ENCODE results near the gene PITPNB. TPM values are rescaled to one million over a fixed set of nuclear protein-coding genes. Genes with fewer than 3 reads are reported as not detected.

PITPNB gene
- total RNA-seq, 1 donor from 2014 or later, result 51.3 TPM

DNA sequence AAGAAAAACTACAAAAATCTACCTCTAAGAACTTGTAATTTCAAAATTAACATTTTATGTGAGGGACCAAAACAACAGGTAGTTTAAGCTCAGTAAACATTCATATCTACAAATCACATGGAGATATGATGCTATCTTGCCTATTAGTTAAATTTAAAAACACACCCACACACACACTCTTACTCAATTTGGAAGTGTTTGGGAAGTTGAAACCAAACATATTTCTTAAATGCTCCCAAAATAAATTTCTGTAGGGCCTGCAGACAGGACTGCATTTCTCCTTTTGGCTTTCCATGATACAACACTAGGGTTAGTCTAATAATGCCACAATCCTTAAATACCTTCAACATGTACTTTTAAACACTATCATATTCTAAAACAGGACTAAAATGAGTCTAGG is 7.0 kb downstream of the PITPNB start:
- no peak for TF ChIP-seq POLR2A (IDR thresholded peaks at IDR 0.05)
- no peak for TF ChIP-seq POLR2AphosphoS5 (IDR thresholded peaks at IDR 0.05; ENCODE audit: insufficient read depth in 1 of 2, low read depth in 1 of 2)
- TF ChIP-seq, protein P1, sequence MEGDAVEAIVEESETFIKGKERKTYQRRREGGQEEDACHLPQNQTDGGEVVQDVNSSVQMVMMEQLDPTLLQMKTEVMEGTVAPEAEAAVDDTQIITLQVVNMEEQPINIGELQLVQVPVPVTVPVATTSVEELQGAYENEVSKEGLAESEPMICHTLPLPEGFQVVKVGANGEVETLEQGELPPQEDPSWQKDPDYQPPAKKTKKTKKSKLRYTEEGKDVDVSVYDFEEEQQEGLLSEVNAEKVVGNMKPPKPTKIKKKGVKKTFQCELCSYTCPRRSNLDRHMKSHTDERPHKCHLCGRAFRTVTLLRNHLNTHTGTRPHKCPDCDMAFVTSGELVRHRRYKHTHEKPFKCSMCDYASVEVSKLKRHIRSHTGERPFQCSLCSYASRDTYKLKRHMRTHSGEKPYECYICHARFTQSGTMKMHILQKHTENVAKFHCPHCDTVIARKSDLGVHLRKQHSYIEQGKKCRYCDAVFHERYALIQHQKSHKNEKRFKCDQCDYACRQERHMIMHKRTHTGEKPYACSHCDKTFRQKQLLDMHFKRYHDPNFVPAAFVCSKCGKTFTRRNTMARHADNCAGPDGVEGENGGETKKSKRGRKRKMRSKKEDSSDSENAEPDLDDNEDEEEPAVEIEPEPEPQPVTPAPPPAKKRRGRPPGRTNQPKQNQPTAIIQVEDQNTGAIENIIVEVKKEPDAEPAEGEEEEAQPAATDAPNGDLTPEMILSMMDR (IDR thresholded peaks at IDR 0.05), result no peak
- H3K4me3 ChIP-seq, result no peak overlapping the region
- H3K36me3 ChIP-seq, result peaks cover 0 to 15% of the 10 kb centered on the region in 2 donors
- intact Hi-C loops (cut with DNase I), result loop anchor here (10.0 kb wide), 1 partner anchor 93 kb away; no protein-coding TSS in a partner anchor
- H3K9me3 ChIP-seq, result no peaks in the 10 kb centered on the region
- no peaks in the 10 kb centered on the region for H3K27me3 ChIP-seq
- no peak for DNase-seq (ENCODE audit: extremely low spot score in 2 of 2)
- H3K4me1 ChIP-seq, result peaks cover 47% of the 10 kb centered on the region
- H3K27ac ChIP-seq, result no peak overlapping the region

DNA sequence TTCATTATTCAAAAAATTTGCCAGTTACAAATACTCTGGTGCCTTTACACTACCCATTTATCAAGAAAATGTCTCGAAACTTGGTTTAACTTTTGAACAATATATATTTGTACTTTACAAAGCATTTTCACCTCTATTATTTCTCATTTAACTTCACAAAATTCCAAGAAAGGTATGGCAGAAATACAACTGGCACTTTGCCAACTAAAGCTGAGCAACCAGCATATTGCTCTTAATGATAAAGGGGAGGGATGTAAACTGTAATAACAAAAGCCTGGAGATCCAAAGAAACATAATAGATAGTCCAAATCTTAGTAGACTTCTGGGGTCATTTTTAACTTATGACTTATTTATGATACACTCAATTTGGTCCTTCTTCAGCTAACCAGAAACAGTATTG is 7.7 kb downstream of the PITPNB start:
- Histone ChIP-seq H3K27me3 (no peaks in the 10 kb centered on the region), H3K4me1 (peaks cover 42% of the 10 kb centered on the region), H3K36me3 (peaks cover 0 to 15% of the 10 kb centered on the region in 2 donors), H3K9me3 (no peaks in the 10 kb centered on the region), H3K27ac (no peak overlapping the region), H3K4me3 (no peak overlapping the region)
- no peak for TF ChIP-seq POLR2AphosphoS5 (IDR thresholded peaks at IDR 0.05; ENCODE audit: insufficient read depth in 1 of 2, low read depth in 1 of 2)
- TF ChIP-seq POLR2A (IDR thresholded peaks at IDR 0.05), result no peak
- TF ChIP-seq, protein P1 (IDR thresholded peaks at IDR 0.05), result no peak
- intact Hi-C loops (cut with DNase I), result loop anchor here (10.0 kb wide), 1 partner anchor 93 kb away; no protein-coding TSS in a partner anchor
- no peak for DNase-seq (ENCODE audit: extremely low spot score in 2 of 2)

DNA sequence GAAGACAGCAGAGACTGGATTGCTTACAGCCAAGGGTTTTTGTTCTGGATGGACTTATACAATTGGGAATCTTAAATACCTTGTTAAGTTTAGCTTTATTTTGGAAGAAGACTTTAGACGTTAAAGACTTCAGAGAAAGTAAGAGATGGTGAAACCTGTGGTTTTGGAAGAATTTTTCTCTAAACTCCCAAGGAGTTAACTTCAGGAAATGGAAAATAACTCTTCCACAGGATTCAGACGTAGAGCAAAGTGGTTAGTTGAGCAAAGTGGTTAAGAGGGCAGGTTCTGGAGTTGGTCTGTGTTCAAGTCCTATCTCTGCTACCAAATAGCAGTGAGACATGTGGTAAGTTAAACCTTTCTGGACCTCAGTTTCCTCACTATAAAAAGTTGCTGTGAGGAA is 12.8 kb downstream of the PITPNB start:
- H3K36me3 ChIP-seq, result peaks cover 0 to 26% of the 10 kb centered on the region in 2 donors
- no peaks in the 10 kb centered on the region for H3K9me3 ChIP-seq
- no peak for TF ChIP-seq POLR2AphosphoS5 (IDR thresholded peaks at IDR 0.05; ENCODE audit: insufficient read depth in 1 of 2, low read depth in 1 of 2)
- TF ChIP-seq, protein P1 (IDR thresholded peaks at IDR 0.05), result no peak
- TF ChIP-seq POLR2A (IDR thresholded peaks at IDR 0.05), result no peak
- intact Hi-C loops (cut with DNase I), result no loop called here
- H3K27ac ChIP-seq, result no peak overlapping the region
- H3K4me3 ChIP-seq, result no peak overlapping the region
- H3K27me3 ChIP-seq, result no peaks in the 10 kb centered on the region
- peaks cover 16% of the 10 kb centered on the region for H3K4me1 ChIP-seq
- DNase-seq (ENCODE audit: extremely low spot score in 2 of 2), result no peak

DNA sequence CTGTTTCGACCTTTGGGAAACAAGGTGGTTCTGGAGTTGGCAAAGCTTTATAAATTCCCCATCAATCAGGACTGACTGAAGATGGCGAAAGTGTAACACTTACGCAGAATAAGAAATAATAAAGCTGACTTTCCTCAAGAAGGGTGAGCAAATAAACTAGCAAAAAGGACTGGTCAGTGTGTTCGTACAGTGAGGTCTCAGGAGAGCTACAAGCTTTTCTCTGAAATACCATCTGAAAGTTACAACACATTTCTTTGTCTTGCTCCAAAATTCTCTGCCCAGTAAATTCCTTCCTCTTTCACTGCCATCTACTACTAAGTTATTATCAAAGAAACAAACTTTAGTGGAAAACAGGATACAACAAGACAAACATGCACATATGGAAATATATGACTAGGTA is 13.4 kb downstream of the PITPNB start:
- no peak for TF ChIP-seq POLR2AphosphoS5 (IDR thresholded peaks at IDR 0.05; ENCODE audit: insufficient read depth in 1 of 2, low read depth in 1 of 2)
- no peak for TF ChIP-seq POLR2A (IDR thresholded peaks at IDR 0.05)
- TF ChIP-seq, protein P1 (IDR thresholded peaks at IDR 0.05), result no peak
- no peak overlapping the region for H3K27ac ChIP-seq
- intact Hi-C loops (cut with DNase I), result no loop called here
- no peaks in the 10 kb centered on the region for H3K9me3 ChIP-seq
- no peak for DNase-seq (ENCODE audit: extremely low spot score in 2 of 2)
- peaks cover 0 to 23% of the 10 kb centered on the region in 2 donors for H3K36me3 ChIP-seq
- no peaks in the 10 kb centered on the region for H3K27me3 ChIP-seq
- peaks cover 15% of the 10 kb centered on the region for H3K4me1 ChIP-seq
- no peak overlapping the region for H3K4me3 ChIP-seq

DNA sequence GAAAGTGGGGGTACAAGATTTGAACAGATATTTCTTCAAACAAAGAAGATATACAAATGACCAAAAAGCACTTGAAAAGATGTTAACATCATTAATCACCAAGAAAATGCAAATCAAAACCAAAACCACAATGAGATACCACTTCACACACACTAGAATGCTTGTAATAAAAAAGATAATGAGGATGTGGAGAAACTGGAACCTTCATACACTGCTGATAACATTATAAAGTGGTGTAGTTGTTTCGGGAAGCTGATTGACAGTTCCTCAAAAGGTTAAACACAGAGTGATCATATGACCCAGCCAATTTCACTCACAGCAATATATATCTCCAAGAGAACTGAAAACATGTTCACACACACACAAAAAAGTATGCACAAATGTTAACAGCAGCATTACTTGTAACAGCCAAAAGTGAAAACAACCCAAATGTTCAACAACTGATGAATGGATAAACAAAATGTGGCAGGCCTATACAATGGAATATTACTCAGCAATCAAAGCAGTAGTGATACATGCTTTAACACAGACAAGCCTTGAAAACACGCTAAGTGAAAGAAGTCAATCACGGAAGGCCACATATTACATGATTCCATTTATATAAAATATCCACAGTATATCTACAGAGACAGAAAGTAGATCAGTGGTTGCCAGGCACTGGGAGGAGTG is 15.1 kb downstream of the PITPNB start:
- intact Hi-C loops (cut with DNase I), result no loop called here
- TF ChIP-seq POLR2AphosphoS5 (IDR thresholded peaks at IDR 0.05; ENCODE audit: insufficient read depth in 1 of 2, low read depth in 1 of 2), result no peak
- TF ChIP-seq, protein P1 (IDR thresholded peaks at IDR 0.05), result no peak
- TF ChIP-seq POLR2A (IDR thresholded peaks at IDR 0.05), result no peak
- Histone ChIP-seq H3K27me3 (no peaks in the 10 kb centered on the region), H3K36me3 (peaks cover 0 to 11% of the 10 kb centered on the region in 2 donors), H3K4me1 (peaks cover 15% of the 10 kb centered on the region), H3K4me3 (no peak overlapping the region), H3K9me3 (no peaks in the 10 kb centered on the region), H3K27ac (no peak overlapping the region)
- no peak for DNase-seq (ENCODE audit: extremely low spot score in 2 of 2)
